Mucosa of stomach (tissue), 1 donor: ENCODE measurements around the gene VPS41.

Experiments
- H3K27me3 ChIP-seq: one replicate; pipeline ENCODE4 v1.7.0; 2013; ENCODE audit warnings: mild to moderate bottlenecking, low read length; ENCODE audit not compliant: control insufficient read depth, insufficient read depth
- H3K36me3 ChIP-seq: one replicate; pipeline ENCODE4 v1.7.0; 2013; ENCODE audit warnings: low read length; ENCODE audit not compliant: control insufficient read depth, insufficient read depth
- H3K4me1 ChIP-seq: one replicate; pipeline ENCODE4 v1.7.0; 2013; ENCODE audit warnings: mild to moderate bottlenecking, low read length; ENCODE audit not compliant: control insufficient read depth, insufficient read depth
- H3K4me3 ChIP-seq: one replicate; pipeline ENCODE4 v1.7.0; 2013; ENCODE audit warnings: low read length
- H3K9ac ChIP-seq: one replicate; pipeline ENCODE4 v1.7.0; 2013; ENCODE audit warnings: mild to moderate bottlenecking, low read length, moderate library complexity
- H3K9me3 ChIP-seq: one replicate; pipeline ENCODE4 v1.7.0; 2013; ENCODE audit warnings: mild to moderate bottlenecking, low read length, moderate library complexity; ENCODE audit not compliant: control insufficient read depth
- donor health status: Pancreatic carcinoma.

The VPS41 gene

GRCh38 chr7:38903057-38903456 lies 5.9 kb downstream of the VPS41 start:
- Histone ChIP-seq H3K9ac (no peak overlapping the region), H3K4me3 (no peak overlapping the region), H3K9me3 (no peaks in the 10 kb centered on the region), H3K27me3 (no peaks in the 10 kb centered on the region), H3K36me3 (no peaks in the 10 kb centered on the region), H3K4me1 (no peaks in the 10 kb centered on the region)

- H3K4me1 ChIP-seq, result no peaks in the 10 kb centered on the region
- H3K36me3 ChIP-seq, result no peaks in the 10 kb centered on the region
- no peaks in the 10 kb centered on the region for H3K27me3 ChIP-seq
- H3K9me3 ChIP-seq, result no peaks in the 10 kb centered on the region
- no peak overlapping the region for H3K9ac ChIP-seq
- no peak overlapping the region for H3K4me3 ChIP-seq
Observed at GRCh38 chr7:38902449-38902848, 6.5 kb downstream of the VPS41 start.

DNA sequence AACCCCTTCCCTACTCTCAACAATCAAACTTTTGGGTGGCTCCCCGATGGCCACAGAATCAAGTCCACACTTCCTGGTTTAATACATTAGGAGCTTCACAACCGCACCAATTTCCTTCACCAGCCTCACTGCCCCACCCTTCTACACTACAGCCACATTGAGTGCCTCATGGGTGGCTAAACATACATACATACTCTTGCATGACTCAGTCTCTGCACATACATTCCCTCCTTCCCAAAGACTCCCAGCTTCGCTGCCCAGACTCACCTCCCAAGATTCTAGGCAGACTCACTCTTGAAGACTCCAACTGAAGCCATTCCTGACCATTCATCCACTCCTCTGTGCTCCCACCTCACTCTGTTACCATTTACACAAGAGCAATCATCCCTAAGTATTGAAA lies 15.9 kb downstream of the VPS41 start:
- Histone ChIP-seq H3K4me1 (no peaks in the 10 kb centered on the region), H3K27me3 (no peaks in the 10 kb centered on the region), H3K36me3 (no peaks in the 10 kb centered on the region), H3K4me3 (no peak overlapping the region), H3K9me3 (no peaks in the 10 kb centered on the region), H3K9ac (no peak overlapping the region)

DNA sequence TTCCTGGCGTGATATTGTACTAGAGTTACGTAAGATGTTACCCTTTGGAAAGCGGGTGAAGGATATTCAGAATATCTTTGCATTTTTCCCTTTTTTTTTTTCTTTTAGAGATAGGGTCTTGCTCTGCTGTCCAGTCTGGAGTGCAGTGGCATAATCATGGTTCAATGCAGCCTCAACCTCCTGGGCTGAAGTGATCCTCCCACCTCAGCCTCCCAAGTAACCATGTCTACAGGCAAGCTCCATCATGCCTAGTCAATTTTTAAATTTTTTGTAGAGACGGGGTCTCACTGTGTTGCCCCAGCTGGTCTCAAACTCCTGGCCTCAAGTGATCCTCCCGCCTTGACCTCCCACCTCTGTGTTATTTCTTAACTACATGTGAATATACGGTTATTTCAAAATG lies 18.4 kb downstream of the VPS41 start:
- H3K27me3 ChIP-seq, result no peaks in the 10 kb centered on the region
- H3K36me3 ChIP-seq, result no peaks in the 10 kb centered on the region
- no peaks in the 10 kb centered on the region for H3K9me3 ChIP-seq
- no peak overlapping the region for H3K9ac ChIP-seq
- H3K4me1 ChIP-seq, result no peaks in the 10 kb centered on the region
- no peak overlapping the region for H3K4me3 ChIP-seq

DNA sequence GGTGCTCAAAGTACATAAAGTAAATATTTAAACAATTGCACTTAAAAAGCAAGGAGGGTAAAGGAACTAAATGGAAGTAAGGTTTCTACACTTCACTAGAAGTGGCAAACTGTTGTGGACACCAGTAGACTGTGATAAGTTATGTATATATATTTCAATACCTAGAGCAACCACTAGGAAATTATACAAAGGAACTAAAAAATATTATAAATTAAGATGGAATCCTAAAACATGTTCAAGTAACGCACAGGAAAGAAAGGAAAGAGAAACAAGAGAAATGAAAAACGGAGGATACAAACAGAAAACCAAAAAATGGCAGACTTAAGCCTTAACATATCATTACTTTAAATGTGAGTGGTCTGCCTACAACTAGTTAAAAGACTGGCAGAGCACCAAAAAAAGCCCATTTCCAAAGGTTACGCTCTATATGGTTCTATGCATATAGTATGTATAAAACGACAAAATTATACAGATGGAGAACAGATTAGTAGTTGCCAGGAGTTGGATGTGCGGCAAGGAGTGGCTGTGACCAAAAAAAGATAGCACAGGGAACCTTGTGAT lies 19.0 kb downstream of the VPS41 start:
- H3K9ac ChIP-seq, result no peak overlapping the region
- H3K4me3 ChIP-seq, result no peak overlapping the region
- H3K9me3 ChIP-seq, result no peaks in the 10 kb centered on the region
- H3K4me1 ChIP-seq, result no peaks in the 10 kb centered on the region
- no peaks in the 10 kb centered on the region for H3K27me3 ChIP-seq
- H3K36me3 ChIP-seq, result no peaks in the 10 kb centered on the region

DNA sequence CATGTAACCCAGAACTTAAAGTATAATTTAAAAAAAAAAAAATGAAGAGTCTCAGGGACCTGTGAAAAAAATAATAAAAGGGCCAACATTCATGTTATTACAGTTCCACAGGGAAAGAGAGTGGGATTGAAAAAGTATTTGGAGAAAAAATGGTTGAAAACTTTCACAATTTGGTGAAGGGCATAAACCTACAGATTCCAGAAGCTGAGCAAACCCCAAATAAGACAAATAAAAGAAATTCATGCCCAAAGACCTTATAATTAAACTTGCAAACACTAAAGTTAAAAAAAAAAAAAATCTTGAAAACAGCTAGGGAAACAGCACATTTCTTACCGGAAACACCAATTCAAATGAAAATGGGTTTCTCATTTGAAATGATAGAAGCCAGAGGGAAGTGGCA lies 19.9 kb downstream of the VPS41 start:
- H3K9ac ChIP-seq, result no peak overlapping the region
- H3K27me3 ChIP-seq, result no peaks in the 10 kb centered on the region
- no peaks in the 10 kb centered on the region for H3K36me3 ChIP-seq
- H3K4me3 ChIP-seq, result no peak overlapping the region
- H3K4me1 ChIP-seq, result no peaks in the 10 kb centered on the region
- H3K9me3 ChIP-seq, result no peaks in the 10 kb centered on the region

DNA sequence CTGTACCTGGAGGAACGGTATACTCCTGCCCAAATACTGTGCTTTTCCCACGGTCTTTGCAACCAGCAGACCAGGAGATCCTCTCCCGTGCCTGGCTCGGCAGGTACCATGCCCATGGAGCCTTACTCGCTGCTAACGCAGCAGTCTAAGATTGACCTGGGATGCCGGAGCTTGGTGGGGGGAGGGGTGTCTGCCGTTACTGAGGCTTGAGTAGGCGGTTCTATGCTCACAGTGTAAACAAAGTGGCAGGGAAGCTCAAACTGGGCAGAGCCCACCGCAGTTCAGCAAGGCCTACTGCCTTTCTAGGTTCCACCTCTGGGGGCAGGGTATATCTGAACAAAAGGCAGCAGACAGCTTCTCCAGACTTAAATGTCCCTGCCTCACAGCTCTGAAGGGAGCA lies 22.7 kb downstream of the VPS41 start:
- no peak overlapping the region for H3K4me3 ChIP-seq
- no peak overlapping the region for H3K9ac ChIP-seq
- no peaks in the 10 kb centered on the region for H3K27me3 ChIP-seq
- H3K9me3 ChIP-seq, result no peaks in the 10 kb centered on the region
- no peaks in the 10 kb centered on the region for H3K36me3 ChIP-seq
- H3K4me1 ChIP-seq, result no peaks in the 10 kb centered on the region

- no peaks in the 10 kb centered on the region for H3K9me3 ChIP-seq
- H3K4me3 ChIP-seq, result no peak overlapping the region
- no peaks in the 10 kb centered on the region for H3K4me1 ChIP-seq
- H3K36me3 ChIP-seq, result no peaks in the 10 kb centered on the region
- no peak overlapping the region for H3K9ac ChIP-seq
- no peaks in the 10 kb centered on the region for H3K27me3 ChIP-seq
Observed at GRCh38 chr7:38883706-38884105, 25.3 kb downstream of the VPS41 start.

DNA sequence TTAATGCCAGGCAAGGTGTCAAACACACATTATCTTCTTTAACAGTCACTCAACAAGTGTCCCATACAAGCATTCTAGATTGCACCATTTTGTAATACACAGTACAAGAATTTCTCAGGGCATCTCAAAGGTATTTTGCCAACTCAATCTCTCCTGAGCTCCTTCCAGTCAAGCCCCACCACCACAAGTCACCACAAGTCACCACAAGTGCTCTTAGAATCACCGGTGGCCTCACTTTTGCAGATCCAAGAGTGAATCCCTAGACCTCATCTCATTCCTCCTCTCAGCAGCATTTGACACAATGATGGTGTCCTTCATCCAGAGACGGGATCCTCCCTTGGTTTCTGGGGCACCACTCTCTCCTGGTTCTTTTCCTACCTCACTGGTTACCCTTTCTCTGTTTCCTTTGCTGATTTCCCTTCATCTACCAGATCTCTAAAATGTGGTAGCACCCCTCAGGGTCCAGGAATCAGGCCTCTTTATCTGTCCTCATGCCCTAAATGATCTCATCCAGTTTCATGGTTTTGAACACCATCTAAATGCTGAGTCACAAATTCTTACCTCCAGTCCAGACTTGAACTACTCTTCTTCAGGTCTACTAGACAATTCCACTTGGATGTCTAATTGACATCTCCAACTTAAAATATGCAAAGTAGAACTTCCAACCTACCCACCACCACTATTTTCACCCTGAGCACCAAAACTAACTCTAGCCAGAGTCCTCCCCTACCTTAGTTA lies 26.9 kb downstream of the VPS41 start:
- Histone ChIP-seq H3K4me3 (no peak overlapping the region), H3K27me3 (no peaks in the 10 kb centered on the region), H3K9ac (no peak overlapping the region), H3K36me3 (no peaks in the 10 kb centered on the region), H3K4me1 (no peaks in the 10 kb centered on the region), H3K9me3 (no peaks in the 10 kb centered on the region)

DNA sequence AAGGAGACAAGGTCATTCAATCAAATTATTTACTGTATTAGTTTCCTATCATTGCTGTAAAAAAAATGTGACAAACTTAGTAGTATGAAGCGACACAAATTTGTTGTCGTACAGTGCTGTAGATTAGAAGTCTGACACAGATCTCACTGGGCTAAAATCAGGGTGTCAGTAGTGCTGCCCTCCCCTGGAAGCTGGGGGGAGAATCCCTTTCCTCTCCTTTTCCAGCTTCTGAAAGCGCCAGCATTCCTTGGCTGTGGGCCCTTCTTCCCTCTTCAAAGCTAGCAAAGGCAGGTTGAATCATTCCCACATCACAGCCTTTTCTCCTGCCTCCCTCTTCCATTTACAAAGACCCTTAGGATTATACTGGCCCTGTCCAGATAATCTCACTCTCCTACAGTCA lies 28.0 kb downstream of the VPS41 start:
- H3K4me1 ChIP-seq, result no peaks in the 10 kb centered on the region
- no peaks in the 10 kb centered on the region for H3K27me3 ChIP-seq
- no peak overlapping the region for H3K9ac ChIP-seq
- H3K9me3 ChIP-seq, result no peaks in the 10 kb centered on the region
- no peaks in the 10 kb centered on the region for H3K36me3 ChIP-seq
- H3K4me3 ChIP-seq, result no peak overlapping the region

- H3K36me3 ChIP-seq, result no peaks in the 10 kb centered on the region
- H3K9me3 ChIP-seq, result no peaks in the 10 kb centered on the region
- no peak overlapping the region for H3K4me3 ChIP-seq
- H3K27me3 ChIP-seq, result no peaks in the 10 kb centered on the region
- no peak overlapping the region for H3K9ac ChIP-seq
- H3K4me1 ChIP-seq, result no peaks in the 10 kb centered on the region
Observed at GRCh38 chr7:38880454-38880853, 28.5 kb downstream of the VPS41 start.

GRCh38 chr7:38880035-38880434 lies 29.0 kb downstream of the VPS41 start:
- no peak overlapping the region for H3K9ac ChIP-seq
- no peak overlapping the region for H3K4me3 ChIP-seq
- no peaks in the 10 kb centered on the region for H3K4me1 ChIP-seq
- H3K36me3 ChIP-seq, result no peaks in the 10 kb centered on the region
- no peaks in the 10 kb centered on the region for H3K27me3 ChIP-seq
- H3K9me3 ChIP-seq, result no peaks in the 10 kb centered on the region
